ENCODE results near the gene CRAT.

Gene CRAT

DNA sequence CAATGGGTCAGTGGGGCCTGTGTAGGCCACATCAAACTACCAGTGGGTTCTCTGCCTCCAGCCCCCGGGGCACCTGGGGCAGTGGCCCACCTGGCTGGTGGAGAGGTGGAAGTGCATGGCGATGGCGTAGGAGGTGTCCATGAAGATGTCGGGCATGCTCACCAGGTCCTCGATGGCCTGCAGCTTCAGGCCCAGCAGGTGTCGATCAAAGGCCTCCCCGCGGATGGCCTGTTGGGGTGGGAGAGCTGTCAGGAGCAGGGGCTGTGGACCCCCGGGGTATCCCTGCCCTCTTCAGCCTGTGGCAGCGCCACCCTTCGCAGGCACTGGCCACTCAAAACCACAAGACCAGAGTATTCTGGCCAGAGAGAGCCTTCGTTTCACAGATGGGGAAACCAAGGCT, 14.7 kb downstream of the CRAT start:
- TF ChIP-seq, protein P1, sequence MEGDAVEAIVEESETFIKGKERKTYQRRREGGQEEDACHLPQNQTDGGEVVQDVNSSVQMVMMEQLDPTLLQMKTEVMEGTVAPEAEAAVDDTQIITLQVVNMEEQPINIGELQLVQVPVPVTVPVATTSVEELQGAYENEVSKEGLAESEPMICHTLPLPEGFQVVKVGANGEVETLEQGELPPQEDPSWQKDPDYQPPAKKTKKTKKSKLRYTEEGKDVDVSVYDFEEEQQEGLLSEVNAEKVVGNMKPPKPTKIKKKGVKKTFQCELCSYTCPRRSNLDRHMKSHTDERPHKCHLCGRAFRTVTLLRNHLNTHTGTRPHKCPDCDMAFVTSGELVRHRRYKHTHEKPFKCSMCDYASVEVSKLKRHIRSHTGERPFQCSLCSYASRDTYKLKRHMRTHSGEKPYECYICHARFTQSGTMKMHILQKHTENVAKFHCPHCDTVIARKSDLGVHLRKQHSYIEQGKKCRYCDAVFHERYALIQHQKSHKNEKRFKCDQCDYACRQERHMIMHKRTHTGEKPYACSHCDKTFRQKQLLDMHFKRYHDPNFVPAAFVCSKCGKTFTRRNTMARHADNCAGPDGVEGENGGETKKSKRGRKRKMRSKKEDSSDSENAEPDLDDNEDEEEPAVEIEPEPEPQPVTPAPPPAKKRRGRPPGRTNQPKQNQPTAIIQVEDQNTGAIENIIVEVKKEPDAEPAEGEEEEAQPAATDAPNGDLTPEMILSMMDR (IDR thresholded peaks at IDR 0.05; ENCODE audit: borderline replicate concordance, insufficient read depth, low read depth, low read length) = no peak
- no peak overlapping the region for H3K4me3 ChIP-seq (ENCODE audit: low read depth, low read length)

DNA sequence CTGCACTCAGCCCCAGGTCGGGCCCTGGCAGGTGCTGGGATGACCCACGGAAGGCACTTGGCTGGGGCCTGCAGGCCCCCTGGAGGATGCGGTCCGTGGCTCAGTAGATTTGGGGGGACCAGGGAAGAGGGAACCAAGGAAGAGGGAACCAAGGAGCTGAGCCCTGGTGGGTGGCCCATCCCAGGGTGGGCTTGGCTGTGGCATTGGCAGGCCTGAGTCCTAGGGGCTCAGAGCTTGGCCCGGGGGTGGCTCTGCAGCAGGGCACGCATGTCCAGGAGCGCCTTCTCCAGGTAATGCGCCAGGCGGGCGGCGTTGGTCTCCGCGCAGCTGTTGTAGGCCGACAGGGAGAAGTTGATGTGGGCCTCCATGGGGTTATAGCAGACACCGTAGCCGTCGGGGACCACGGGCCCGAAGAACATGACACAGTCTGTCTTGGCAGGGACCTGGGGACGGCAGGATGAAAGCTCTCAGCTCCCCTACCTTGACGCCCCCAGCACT, 15.4 kb downstream of the CRAT start:
- TF ChIP-seq, protein P1 (IDR thresholded peaks at IDR 0.05; ENCODE audit: borderline replicate concordance, insufficient read depth, low read depth, low read length) = no peak
- H3K4me3 ChIP-seq (ENCODE audit: low read depth, low read length) = no peak overlapping the region

DNA sequence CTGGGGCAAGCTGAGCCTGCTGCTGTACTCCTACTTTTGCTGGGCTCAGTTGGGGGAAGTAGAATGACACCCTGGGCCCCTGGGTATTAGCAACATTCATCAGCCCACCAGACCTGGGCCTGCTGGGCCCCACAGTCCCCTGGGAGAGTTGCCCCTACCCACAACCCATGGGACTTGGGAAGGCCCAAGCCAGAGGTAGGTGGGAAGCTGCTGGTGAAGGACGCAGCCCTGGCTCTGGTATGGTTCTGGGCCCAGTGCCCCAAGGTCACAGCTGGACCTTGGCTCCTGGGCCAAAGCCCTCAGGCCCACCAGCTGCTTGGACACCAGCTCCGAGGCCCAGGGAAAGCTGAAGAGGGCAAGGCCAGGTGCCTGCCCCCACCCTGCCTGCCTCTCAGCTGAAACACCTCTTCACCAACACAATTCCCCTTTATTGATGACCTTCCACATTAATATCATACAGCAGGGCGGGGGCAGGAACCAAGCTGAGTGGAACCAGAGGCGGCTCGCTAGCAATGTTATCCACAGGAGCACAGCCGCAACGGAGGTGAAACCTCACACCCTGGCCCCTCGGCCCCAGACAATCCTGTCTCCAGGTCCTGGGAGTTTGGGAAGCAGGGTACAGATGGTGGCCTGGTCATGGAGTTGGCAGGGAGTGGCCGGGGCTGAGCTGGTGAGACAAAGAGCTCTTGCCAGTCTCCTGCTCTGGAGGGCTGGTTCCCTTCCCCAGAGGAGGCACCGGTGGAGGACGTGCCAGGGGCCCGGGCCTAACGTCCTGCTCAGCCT, 16.0 kb downstream of the CRAT start:
- no peak overlapping the region for H3K4me3 ChIP-seq (ENCODE audit: low read depth, low read length)
- TF ChIP-seq, protein P1 (IDR thresholded peaks at IDR 0.05; ENCODE audit: borderline replicate concordance, insufficient read depth, low read depth, low read length) = no peak

DNA sequence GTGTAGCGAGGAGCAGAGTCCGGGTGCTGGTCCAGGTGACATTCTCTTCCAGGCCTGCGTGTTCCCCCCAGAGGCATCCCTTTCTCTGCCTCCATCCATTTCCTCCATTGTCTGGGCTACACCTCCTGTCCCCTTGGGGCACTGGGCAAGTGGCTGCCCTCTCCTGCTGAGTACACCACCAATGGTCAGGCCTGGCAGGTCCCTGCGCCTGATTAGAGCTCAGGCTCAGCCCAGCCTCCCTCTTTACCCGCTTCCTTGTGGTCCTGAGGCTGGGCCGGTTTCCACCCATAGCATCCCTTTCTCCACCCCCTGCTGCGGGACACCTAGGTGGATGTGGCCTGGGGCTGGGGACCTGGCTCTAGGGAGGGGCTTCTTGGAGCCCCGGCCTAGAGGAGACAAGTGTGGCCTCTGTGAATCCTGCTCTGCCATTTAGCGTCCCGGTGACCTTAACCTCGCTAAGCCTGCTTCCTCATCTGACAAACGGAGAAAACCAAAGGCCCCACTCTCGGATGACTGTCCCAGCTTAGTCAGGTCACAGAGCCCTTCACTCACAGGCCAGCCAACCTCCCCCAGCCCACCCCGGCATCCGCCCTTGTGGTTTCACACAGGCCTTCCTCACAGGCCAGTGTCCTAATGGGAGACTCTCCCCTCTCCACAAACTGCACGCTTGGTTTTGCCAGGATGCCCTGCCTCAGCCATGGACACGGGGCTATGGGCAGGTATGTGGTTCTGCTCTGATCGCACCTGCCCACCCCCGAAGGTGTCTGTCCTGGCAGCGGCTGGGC, 16.8 kb downstream of the CRAT start:
- no peak overlapping the region for H3K4me3 ChIP-seq (ENCODE audit: low read depth, low read length)
- TF ChIP-seq, protein P1 (IDR thresholded peaks at IDR 0.05; ENCODE audit: borderline replicate concordance, insufficient read depth, low read depth, low read length) = no peak

DNA sequence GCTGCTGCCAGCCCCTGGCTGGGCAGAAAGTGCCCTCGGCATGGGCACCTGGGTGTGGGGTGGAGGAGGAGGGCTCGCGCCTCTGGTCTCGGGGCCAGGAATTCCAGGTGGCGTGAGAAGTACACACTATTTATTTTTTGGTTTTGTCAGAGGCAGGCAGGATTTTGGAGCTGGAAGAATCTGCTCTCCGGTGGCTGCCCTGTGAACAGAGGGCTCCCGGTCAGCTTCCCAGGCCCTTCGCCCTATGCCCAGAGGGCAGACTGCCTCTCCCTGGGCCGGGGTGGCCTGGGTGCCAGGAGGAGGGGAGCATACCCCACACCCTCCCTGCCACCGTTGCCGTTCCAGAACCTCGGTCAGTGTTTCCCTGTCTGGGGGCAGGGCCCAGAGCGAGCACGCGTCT, 21.3 kb downstream of the CRAT start:
- TF ChIP-seq, protein P1 (IDR thresholded peaks at IDR 0.05; ENCODE audit: borderline replicate concordance, insufficient read depth, low read depth, low read length) = no peak

DNA sequence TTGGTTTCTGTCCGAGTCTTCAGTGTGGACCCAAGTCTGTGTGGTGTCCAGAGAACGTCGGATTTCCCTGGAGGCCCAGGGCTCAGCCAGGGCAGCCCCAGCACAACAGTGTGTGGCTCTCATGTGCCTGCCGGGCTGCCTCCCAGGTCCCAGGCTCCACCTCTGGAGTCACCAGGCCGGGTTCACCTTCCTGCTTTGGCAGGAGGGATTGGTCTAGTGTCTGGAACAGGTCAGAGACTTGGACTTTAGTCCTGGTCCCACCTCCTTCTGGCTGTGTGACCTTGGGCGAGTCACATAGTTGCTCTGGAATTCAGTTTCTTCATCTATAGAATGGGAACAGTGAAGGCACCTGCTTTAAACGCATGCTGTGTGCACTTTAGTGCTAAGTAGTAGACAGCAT, 26.5 kb downstream of the CRAT start:
- no peak overlapping the region for H3K4me3 ChIP-seq (ENCODE audit: low read depth, low read length)
- TF ChIP-seq, protein P1 (IDR thresholded peaks at IDR 0.05; ENCODE audit: borderline replicate concordance, insufficient read depth, low read depth, low read length) = no peak

More for the DNA sequence above, 21.3 kb downstream of the CRAT start:
- H3K4me3 ChIP-seq (ENCODE audit: low read depth, low read length) = no peak overlapping the region

All from GM12875 (cell line).